Left lung (tissue), 10 donors: Measurements from ENCODE around the gene ZBTB20. TPM values are rescaled to one million over a fixed set of nuclear protein-coding genes. Genes with fewer than 3 reads are reported as not detected.

Experiments used
- ATAC-seq: fragments of 200-7000 bp; cut with Tn5 transposase; one replicate; pipeline ENCODE4 v1.9.1; 2020; ENCODE audit warnings: moderate library complexity
- DNase-seq, 4 donors: peaks; one replicate each; pipeline ENCODE4 v3.0.0-alpha.2; 2013 to 2020
- H3K27ac ChIP-seq, 2 donors: fragments of 200-600 bp; sonication (generic) in 1 of 2; one replicate each; pipeline versions ENCODE4 v1.5.0 to v1.8.0; 2020 to 2021
- H3K27me3 ChIP-seq, 2 donors: fragments of 200-600 bp; sonication (generic) in 1 of 2; one replicate each; pipeline versions ENCODE4 v1.5.0 to v1.8.0; 2020 to 2021
- H3K36me3 ChIP-seq, 2 donors: fragments of 200-600 bp; sonication (generic) in 1 of 2; one replicate each; pipeline versions ENCODE4 v1.5.0 to v1.8.0; 2020 to 2021
- H3K4me1 ChIP-seq, 2 donors: fragments of 200-600 bp; one replicate each; pipeline ENCODE4 v1.8.0; 2021
- H3K4me3 ChIP-seq, 2 donors: fragments of 200-600 bp; sonication (generic) in 1 of 2; one replicate each; pipeline versions ENCODE4 v1.5.0 to v1.8.0; 2020 to 2021; ENCODE audit warnings: mild to moderate bottlenecking in 1 of 2
- H3K9me3 ChIP-seq, 2 donors: fragments of 200-600 bp; sonication (generic) in 1 of 2; one replicate each; pipeline versions ENCODE4 v1.5.0 to v1.8.0; 2020 to 2021
- intact Hi-C, 2 donors: fragments of 100-400 bp; cut with DNase I; formaldehyde crosslinking; loops; one replicate each; pipeline versions ENCODE4 v1.11.2 to v1.14.2; 2022
- polyA plus RNA-seq, 6 donors: library from polyadenylated mRNA; unstranded; fragments of 120-200 nt; gene quantifications; one replicate each; pipeline ENCODE4 v1.2.1, GENCODE V29; 2013; ENCODE audit not compliant: insufficient read length in 6 of 6
- total RNA-seq, 2 donors: library from RNA; stranded (reverse); fragmentation: NEBNext Ultra II Directional; extraction: Animal tissue kit (Norgen Biotek cat#: 25700); gene quantifications; one replicate each; pipeline ENCODE4 v1.2.1, GENCODE V29; 2021
- TF ChIP-seq, protein P1 (sequence below), 2 donors: fragments of 200-600 bp; sonication (generic) in 1 of 2; IDR thresholded peaks; one replicate each; pipeline versions ENCODE4 v1.5.0 to v1.8.0; 2021; ENCODE audit warnings: antibody characterized with exemption in 2 of 2
- donor health status: DM: no; HTN: yes; CAD: no.
- donor health status: DM: no; HTN: no; CAD: no.

The ZBTB20 gene
- total and polyA plus RNA-seq, 8 donors: 1.1 to 63.5 (median 6.0) TPM

DNA sequence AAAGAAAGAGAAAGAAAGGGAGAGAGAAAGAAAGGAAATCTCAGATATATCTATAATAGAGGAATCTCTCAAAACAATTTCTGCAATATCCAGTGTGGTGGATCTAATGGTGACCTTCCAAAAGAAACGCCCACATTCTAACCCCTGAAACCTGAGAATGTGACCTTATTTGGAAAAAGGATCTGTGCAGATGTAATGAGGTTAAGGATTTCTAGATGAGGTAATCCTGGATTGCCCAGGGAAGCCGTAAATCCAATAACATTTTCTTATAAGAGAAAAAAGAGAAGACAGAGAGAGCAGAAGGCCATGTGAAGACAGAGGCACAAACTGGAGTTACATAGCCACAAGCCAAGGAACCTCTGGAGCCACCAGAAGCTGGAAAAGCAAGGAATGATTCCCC lies 307.6 kb downstream of the ZBTB20 start:
- H3K27ac ChIP-seq: no peak overlapping the region

DNA sequence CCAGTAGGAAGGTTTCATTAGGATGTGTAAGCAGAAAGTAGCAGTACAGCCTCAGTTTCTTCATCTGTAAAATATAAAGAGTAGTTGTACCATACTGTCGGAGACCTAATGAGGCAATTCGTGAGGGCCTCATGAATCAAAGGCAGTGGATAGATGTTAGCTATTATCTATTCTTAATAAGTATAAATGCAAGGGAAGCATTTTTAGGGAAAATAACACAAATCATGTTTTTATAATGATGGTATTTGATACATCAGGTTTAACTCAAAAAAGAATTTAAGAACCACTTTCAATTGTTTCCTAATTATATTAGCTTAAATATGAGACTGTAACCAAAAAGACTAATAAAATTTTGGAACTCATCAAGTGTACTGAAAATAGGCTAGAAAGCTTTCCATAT lies 309.1 kb downstream of the ZBTB20 start:
- DNase-seq (no peak), ATAC-seq (no peak)
- H3K4me1 ChIP-seq: no peaks in the 10 kb centered on the region
- H3K4me3 ChIP-seq: no peak overlapping the region
- TF ChIP-seq, protein P1, sequence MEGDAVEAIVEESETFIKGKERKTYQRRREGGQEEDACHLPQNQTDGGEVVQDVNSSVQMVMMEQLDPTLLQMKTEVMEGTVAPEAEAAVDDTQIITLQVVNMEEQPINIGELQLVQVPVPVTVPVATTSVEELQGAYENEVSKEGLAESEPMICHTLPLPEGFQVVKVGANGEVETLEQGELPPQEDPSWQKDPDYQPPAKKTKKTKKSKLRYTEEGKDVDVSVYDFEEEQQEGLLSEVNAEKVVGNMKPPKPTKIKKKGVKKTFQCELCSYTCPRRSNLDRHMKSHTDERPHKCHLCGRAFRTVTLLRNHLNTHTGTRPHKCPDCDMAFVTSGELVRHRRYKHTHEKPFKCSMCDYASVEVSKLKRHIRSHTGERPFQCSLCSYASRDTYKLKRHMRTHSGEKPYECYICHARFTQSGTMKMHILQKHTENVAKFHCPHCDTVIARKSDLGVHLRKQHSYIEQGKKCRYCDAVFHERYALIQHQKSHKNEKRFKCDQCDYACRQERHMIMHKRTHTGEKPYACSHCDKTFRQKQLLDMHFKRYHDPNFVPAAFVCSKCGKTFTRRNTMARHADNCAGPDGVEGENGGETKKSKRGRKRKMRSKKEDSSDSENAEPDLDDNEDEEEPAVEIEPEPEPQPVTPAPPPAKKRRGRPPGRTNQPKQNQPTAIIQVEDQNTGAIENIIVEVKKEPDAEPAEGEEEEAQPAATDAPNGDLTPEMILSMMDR (IDR thresholded peaks at IDR 0.05): no peak
- no peaks in the 10 kb centered on the region for H3K36me3 ChIP-seq
- intact Hi-C loops: loop anchor here in 1 of 2 donors (10.0 kb wide), 1 partner anchor 257 kb away; no protein-coding TSS in a partner anchor
- H3K9me3 ChIP-seq: no peaks in the 10 kb centered on the region
- H3K27ac ChIP-seq: no peak overlapping the region
- no peaks in the 10 kb centered on the region for H3K27me3 ChIP-seq

More for the DNA sequence above, 307.6 kb downstream of the ZBTB20 start:
- no peak for DNase-seq
- Histone ChIP-seq H3K27me3 (no peaks in the 10 kb centered on the region), H3K36me3 (no peaks in the 10 kb centered on the region), H3K4me1 (no peaks in the 10 kb centered on the region), H3K9me3 (no peaks in the 10 kb centered on the region), H3K4me3 (no peak overlapping the region)
- ATAC-seq: no peak
- intact Hi-C loops: loop anchor here in 1 of 2 donors (10.0 kb wide), 1 partner anchor 255 kb away; no protein-coding TSS in a partner anchor
- TF ChIP-seq, protein P1 (IDR thresholded peaks at IDR 0.05): no peak

DNA sequence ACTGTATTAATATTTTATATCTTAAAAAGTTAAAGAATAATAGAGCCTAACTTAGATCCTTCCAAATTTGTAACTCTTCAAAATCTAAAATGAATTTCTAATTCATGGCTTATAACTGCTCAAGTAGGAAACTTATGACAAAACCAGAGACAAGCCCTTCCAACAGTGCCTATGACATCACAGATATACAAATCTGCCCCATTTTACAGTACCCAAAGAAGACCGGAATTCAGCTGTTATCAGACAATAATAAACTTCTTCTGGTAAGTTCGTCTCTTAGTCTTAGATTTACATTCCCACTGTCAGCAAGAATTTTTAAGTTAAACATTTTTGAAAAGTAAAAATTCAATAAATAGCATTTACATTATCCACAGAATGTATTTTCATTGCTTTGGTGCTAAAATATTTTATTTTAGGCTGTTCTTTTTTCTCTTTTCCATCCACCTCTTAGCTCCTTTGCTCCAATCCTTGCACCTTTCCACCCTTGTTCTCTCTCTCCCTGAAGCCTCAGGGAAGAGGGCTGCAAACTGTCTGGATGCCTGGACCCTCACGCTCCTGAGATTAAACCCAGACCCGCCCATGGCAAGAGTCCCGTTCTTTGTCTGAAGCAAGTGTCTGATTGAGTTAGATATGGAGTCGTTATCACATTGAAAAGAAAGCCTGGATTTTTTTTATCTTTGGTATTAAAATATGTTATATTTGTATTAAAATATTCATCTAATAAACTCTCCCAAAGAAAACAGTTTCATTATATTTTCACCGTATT lies 312.7 kb downstream of the ZBTB20 start:
- no peaks in the 10 kb centered on the region for H3K27me3 ChIP-seq
- H3K4me3 ChIP-seq: no peak overlapping the region
- no peak for ATAC-seq
- intact Hi-C loops: loop anchor here in 1 of 2 donors (10.0 kb wide), 1 partner anchor 260 kb away; no protein-coding TSS in a partner anchor
- H3K27ac ChIP-seq: no peak overlapping the region
- DNase-seq: no peak
- no peaks in the 10 kb centered on the region for H3K36me3 ChIP-seq
- H3K4me1 ChIP-seq: no peaks in the 10 kb centered on the region
- TF ChIP-seq, protein P1 (IDR thresholded peaks at IDR 0.05): no peak
- no peaks in the 10 kb centered on the region for H3K9me3 ChIP-seq

DNA sequence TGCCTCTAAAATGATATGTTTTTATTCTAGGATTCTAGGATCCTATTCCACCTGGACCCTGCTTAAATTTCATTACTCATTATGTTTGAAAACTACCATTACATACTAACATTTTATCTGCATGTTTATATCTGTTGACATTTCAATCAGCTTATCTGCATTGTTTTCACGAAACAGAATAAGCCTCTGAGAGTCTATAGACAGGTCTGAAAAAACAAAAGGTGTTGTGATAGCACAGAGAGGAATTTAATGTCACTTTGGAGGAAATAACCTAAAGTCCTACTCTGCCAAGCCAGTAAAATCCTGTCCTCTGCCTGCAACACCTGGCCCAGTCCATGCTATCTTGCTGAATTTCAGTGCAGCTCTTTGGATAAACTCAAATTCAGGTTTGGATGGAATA lies 315.2 kb downstream of the ZBTB20 start:
- no peaks in the 10 kb centered on the region for H3K9me3 ChIP-seq
- H3K36me3 ChIP-seq: no peaks in the 10 kb centered on the region
- H3K27me3 ChIP-seq: no peaks in the 10 kb centered on the region
- H3K4me3 ChIP-seq: no peak overlapping the region
- intact Hi-C loops: loop anchor here in 1 of 2 donors (10.0 kb wide), 1 partner anchor 263 kb away; no protein-coding TSS in a partner anchor
- TF ChIP-seq, protein P1 (IDR thresholded peaks at IDR 0.05): no peak
- H3K27ac ChIP-seq: no peak overlapping the region
- no peak for DNase-seq
- ATAC-seq: no peak
- H3K4me1 ChIP-seq: no peaks in the 10 kb centered on the region

DNA sequence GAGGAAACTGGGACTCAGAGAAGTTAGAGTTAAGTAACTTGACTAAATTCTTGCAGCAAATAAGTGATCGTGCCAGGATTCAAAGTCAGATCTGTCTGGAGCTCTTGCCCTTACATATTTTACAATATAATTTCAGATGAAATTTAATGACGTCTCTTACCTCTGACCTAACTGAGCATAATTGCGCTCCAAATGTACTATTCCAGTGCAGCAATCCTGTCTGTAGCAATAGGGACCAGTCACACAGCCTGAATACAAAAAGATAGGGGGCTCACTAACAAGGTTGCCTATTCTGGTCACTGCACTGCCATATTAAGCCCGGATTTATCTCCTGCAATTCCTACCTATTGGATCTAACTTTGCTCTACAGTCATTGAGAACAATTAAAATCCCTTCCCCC lies 316.4 kb downstream of the ZBTB20 start:
- intact Hi-C loops: loop anchor here in 1 of 2 donors (10.0 kb wide), 1 partner anchor 264 kb away; no protein-coding TSS in a partner anchor
- H3K27me3 ChIP-seq: no peaks in the 10 kb centered on the region
- no peaks in the 10 kb centered on the region for H3K4me1 ChIP-seq
- ATAC-seq (no peak), DNase-seq (no peak)
- H3K4me3 ChIP-seq: no peak overlapping the region
- TF ChIP-seq, protein P1 (IDR thresholded peaks at IDR 0.05): no peak
- H3K9me3 ChIP-seq: no peaks in the 10 kb centered on the region
- no peaks in the 10 kb centered on the region for H3K36me3 ChIP-seq
- no peak overlapping the region for H3K27ac ChIP-seq
